ENCODE results near the gene CEP97. TPM values are rescaled to one million over a fixed set of nuclear protein-coding genes. Genes with fewer than 3 reads are reported as not detected.

The CEP97 gene
- total and polyA plus RNA-seq, 9 of the 15 experiments (the other 6 are each of a cell fraction or from before 2014, with no cell fraction given) = 2.0 to 10.1 (median 4.3) TPM

DNA sequence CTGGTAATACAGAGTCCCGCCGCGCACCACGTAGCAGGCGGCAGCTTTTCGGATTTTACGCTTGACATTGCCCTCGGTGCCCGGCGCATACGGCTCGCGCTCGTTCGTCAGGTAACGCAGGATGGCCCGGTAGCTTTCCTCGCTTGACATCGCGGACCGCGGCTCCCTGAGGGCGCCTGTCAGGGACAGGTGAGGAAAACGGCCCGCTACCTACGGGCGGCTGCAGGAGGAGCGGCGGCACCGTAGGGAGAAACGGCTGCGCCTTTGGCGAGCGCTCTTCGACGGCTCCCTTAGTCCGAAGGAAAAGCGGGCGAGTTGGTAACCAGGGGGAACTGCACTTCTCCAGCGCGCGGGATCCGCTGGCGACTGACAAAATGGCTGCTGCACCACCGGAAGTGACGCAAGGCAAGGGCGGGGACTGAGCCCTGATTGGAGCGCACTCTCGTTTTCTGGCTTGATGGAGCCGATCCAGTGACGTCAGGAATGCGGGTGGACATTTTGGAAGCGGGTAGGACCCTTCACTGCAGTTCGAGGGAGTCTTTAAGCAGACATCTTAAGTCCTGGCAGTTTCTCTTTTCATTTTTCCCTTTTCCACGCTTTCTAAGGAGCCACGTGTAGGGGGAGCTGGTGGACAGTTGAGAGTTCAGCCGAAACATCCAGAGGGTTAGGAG, 47.5 kb upstream of the CEP97 start, which contains the start of gene ZBTB11 (continued):
- TF ChIP-seq, protein P1, sequence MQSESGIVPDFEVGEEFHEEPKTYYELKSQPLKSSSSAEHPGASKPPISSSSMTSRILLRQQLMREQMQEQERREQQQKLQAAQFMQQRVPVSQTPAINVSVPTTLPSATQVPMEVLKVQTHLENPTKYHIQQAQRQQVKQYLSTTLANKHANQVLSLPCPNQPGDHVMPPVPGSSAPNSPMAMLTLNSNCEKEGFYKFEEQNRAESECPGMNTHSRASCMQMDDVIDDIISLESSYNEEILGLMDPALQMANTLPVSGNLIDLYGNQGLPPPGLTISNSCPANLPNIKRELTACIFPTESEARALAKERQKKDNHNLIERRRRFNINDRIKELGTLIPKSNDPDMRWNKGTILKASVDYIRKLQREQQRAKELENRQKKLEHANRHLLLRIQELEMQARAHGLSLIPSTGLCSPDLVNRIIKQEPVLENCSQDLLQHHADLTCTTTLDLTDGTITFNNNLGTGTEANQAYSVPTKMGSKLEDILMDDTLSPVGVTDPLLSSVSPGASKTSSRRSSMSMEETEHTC (IDR thresholded peaks at IDR 0.05) = 0 out of 2 replicates have a peak, but pooled peaks have one; percentile 8
- TF ChIP-seq CREM (IDR thresholded peaks at IDR 0.05; ENCODE audit: low read depth) (peak; percentile 99), HNRNPLL (IDR thresholded peaks at IDR 0.05; ENCODE audit: low read depth, low read length, poor library complexity, severe bottlenecking) (peak; percentile 64), ZNF197 (CRISPR knock-in tag; IDR thresholded peaks at IDR 0.05; ENCODE audit: low read depth) (no peak), MTF1 (CRISPR knock-in tag; IDR thresholded peaks at IDR 0.05; ENCODE audit: borderline replicate concordance) (no peak), CREB1 (IDR thresholded peaks at IDR 0.05) (peak; percentile 91), CREB1 (CRISPR knock-in tag; IDR thresholded peaks at IDR 0.05) (peak; percentile 94), ZFP30 (CRISPR knock-in tag; IDR thresholded peaks at IDR 0.05; ENCODE audit: borderline replicate concordance) (no peak), ZKSCAN1 (IDR thresholded peaks at IDR 0.05; ENCODE audit: low read depth, low read length) (no peak; the same call in 1 of the 2 replicates), GABPB1 (CRISPR knock-in tag; IDR thresholded peaks at IDR 0.05) (peak; percentile 99), MXI1 (IDR thresholded peaks at IDR 0.05; ENCODE audit: low read depth, low read length) (peak; percentile 92), DIDO1 (tag; IDR thresholded peaks at IDR 0.05; ENCODE audit: low read depth) (peak; percentile 49; the same call in 1 of the 2 replicates), RBFOX2 (IDR thresholded peaks at IDR 0.05; ENCODE audit: low read depth, low read length) (peak; percentile 83)
- TF ChIP-seq, protein P2, sequence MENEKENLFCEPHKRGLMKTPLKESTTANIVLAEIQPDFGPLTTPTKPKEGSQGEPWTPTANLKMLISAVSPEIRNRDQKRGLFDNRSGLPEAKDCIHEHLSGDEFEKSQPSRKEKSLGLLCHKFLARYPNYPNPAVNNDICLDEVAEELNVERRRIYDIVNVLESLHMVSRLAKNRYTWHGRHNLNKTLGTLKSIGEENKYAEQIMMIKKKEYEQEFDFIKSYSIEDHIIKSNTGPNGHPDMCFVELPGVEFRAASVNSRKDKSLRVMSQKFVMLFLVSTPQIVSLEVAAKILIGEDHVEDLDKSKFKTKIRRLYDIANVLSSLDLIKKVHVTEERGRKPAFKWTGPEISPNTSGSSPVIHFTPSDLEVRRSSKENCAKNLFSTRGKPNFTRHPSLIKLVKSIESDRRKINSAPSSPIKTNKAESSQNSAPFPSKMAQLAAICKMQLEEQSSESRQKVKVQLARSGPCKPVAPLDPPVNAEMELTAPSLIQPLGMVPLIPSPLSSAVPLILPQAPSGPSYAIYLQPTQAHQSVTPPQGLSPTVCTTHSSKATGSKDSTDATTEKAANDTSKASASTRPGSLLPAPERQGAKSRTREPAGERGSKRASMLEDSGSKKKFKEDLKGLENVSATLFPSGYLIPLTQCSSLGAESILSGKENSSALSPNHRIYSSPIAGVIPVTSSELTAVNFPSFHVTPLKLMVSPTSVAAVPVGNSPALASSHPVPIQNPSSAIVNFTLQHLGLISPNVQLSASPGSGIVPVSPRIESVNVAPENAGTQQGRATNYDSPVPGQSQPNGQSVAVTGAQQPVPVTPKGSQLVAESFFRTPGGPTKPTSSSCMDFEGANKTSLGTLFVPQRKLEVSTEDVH (IDR thresholded peaks at IDR 0.05; ENCODE audit: low read depth, partially characterized antibody) = peak; percentile 71
- TF ChIP-seq, protein P3, sequence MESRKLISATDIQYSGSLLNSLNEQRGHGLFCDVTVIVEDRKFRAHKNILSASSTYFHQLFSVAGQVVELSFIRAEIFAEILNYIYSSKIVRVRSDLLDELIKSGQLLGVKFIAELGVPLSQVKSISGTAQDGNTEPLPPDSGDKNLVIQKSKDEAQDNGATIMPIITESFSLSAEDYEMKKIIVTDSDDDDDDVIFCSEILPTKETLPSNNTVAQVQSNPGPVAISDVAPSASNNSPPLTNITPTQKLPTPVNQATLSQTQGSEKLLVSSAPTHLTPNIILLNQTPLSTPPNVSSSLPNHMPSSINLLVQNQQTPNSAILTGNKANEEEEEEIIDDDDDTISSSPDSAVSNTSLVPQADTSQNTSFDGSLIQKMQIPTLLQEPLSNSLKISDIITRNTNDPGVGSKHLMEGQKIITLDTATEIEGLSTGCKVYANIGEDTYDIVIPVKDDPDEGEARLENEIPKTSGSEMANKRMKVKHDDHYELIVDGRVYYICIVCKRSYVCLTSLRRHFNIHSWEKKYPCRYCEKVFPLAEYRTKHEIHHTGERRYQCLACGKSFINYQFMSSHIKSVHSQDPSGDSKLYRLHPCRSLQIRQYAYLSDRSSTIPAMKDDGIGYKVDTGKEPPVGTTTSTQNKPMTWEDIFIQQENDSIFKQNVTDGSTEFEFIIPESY (CRISPR knock-in tag; IDR thresholded peaks at IDR 0.05) = no peak

All from K562 (cell line).